DND-41 (cell line): Measurements from ENCODE around the gene CNST.
"Not testable (repeated sequence)": the region's sequence is repeated elsewhere in the genome, so short reads cannot be mapped to it uniquely, and the experiment has no call there.

Source experiments
- ATAC-seq: fragments of 200-7000 bp; cut with Tn5 transposase; 3 replicates; pipeline ENCODE4 v1.9.1; 2021; ENCODE audit warnings: low read depth; ENCODE audit not compliant: insufficient read depth
- DNase-seq: peaks from one replicate; pipeline ENCODE4 v3.0.0-alpha.2; 2020
- H2AFZ ChIP-seq: 2 replicates; pipeline ENCODE4 v1.6.0; 2012; ENCODE audit warnings: low read depth, low read length
- H3K27ac ChIP-seq: 2 replicates; pipeline ENCODE4 v1.5.1; 2012; ENCODE audit warnings: low read length, inconsistent platforms
- H3K27me3 ChIP-seq: fragments of 200-600 bp; sonication (generic); 2 replicates; pipeline ENCODE4 v1.6.0; 2012; ENCODE audit warnings: low read length, mild to moderate bottlenecking, inconsistent platforms; ENCODE audit not compliant: insufficient read depth, poor library complexity
- H3K36me3 ChIP-seq: 2 replicates; pipeline ENCODE4 v1.5.1; 2012; ENCODE audit warnings: low read length, inconsistent platforms; ENCODE audit not compliant: insufficient read depth
- H3K4me1 ChIP-seq: 2 replicates; pipeline ENCODE4 v1.5.1; 2012; ENCODE audit warnings: mild to moderate bottlenecking, low read length; ENCODE audit not compliant: insufficient read depth
- H3K4me2 ChIP-seq: 2 replicates; pipeline ENCODE4 v1.6.0; 2012; ENCODE audit warnings: mild to moderate bottlenecking, moderate library complexity, low read length, inconsistent platforms; ENCODE audit not compliant: insufficient read depth
- H3K4me3 ChIP-seq, 2 experiments: fragments of 200-600 bp in 1 of 2; shearing (Covaris generic) in 1 of 2; 2 replicates each; pipeline ENCODE4 v1.5.1; 2012 to 2016; ENCODE audit warnings: inconsistent platforms in 2 of 2, low read length in 2 of 2, mild to moderate bottlenecking in 2 of 2, low read depth in 1 of 2, moderate library complexity in 1 of 2
- H3K79me2 ChIP-seq: 2 replicates; pipeline ENCODE4 v1.6.0; 2012; ENCODE audit warnings: low read length, inconsistent platforms; ENCODE audit not compliant: insufficient read depth
- H3K9ac ChIP-seq: 2 replicates; pipeline ENCODE4 v1.6.0; 2012; ENCODE audit warnings: low read depth, mild to moderate bottlenecking, inconsistent platforms, low read length, moderate library complexity
- H3K9me3 ChIP-seq: 2 replicates; pipeline ENCODE4 v1.5.1; 2012; ENCODE audit warnings: low read length, moderate library complexity, mild to moderate bottlenecking, inconsistent platforms; ENCODE audit not compliant: insufficient read depth, severe bottlenecking
- H4K20me1 ChIP-seq: 2 replicates; pipeline ENCODE4 v1.6.0; 2012; ENCODE audit warnings: low read length; ENCODE audit not compliant: insufficient read depth
- CTCF ChIP-seq: IDR thresholded peaks from 2 replicates; pipeline ENCODE4 v1.5.1; 2012; ENCODE audit warnings: borderline replicate concordance, low read length, moderate library complexity, mild to moderate bottlenecking; ENCODE audit not compliant: poor library complexity, severe bottlenecking; ENCODE audit errors: extremely low read depth
- EZH2 ChIP-seq: IDR thresholded peaks from 3 replicates; pipeline ENCODE4 v1.6.1; 2012; ENCODE audit warnings: borderline replicate concordance, low read depth, mild to moderate bottlenecking, moderate library complexity, low read length, inconsistent platforms; ENCODE audit not compliant: severe bottlenecking

CNST gene

GRCh38 chr1:246559310-246559709, 6.9 kb upstream of the CNST start:
- no peak overlapping the region for H3K4me3 ChIP-seq
- peaks cover 20% of the 10 kb centered on the region for H3K79me2 ChIP-seq
- no peak overlapping the region for H3K9ac ChIP-seq
- H4K20me1 ChIP-seq, result no peaks in the 10 kb centered on the region
- no peaks in the 10 kb centered on the region for H3K27me3 ChIP-seq
- TF ChIP-seq CTCF (no peak), EZH2 (no peak)
- peaks cover 62% of the 10 kb centered on the region for H3K36me3 ChIP-seq
- H3K27ac ChIP-seq, result no peak overlapping the region
- peaks cover 6% of the 10 kb centered on the region for H3K4me1 ChIP-seq
- H3K4me2 ChIP-seq, result no peak overlapping the region
- no peaks in the 10 kb centered on the region for H3K9me3 ChIP-seq
- no peak for DNase-seq
- ATAC-seq, result no peak
- H2AFZ ChIP-seq, result no peak overlapping the region

- not testable (repeated sequence) for H3K27ac ChIP-seq, H2AFZ ChIP-seq, ATAC-seq, H3K4me3 ChIP-seq, H3K27me3 ChIP-seq, H3K9ac ChIP-seq, DNase-seq, H3K9me3 ChIP-seq, H4K20me1 ChIP-seq, H3K4me2 ChIP-seq
- peaks cover 31% of the 10 kb centered on the region for H3K79me2 ChIP-seq
- H3K4me1 ChIP-seq, result peaks cover 19% of the 10 kb centered on the region
- H3K36me3 ChIP-seq, result peaks cover 50% of the 10 kb centered on the region
Observed at GRCh38 chr1:246560833-246561232, 5.4 kb upstream of the CNST start.

GRCh38 chr1:246564839-246565750, 1.2 kb upstream of the CNST start:
- Histone ChIP-seq H3K4me3 (peak overlapping the region; percentile 78 to 79; a peak in 3 of 4 replicates), H3K4me1 (peaks cover 44% of the 10 kb centered on the region), H4K20me1 (peaks cover 8% of the 10 kb centered on the region; the same call in 1 of the 2 replicates), H3K9me3 (no peaks in the 10 kb centered on the region), H3K36me3 (peaks cover 15% of the 10 kb centered on the region), H2AFZ (peak overlapping the region; percentile 90), H3K9ac (peak overlapping the region; percentile 65), H3K27ac (peak overlapping the region; percentile 78), H3K79me2 (peaks cover 67% of the 10 kb centered on the region), H3K27me3 (no peaks in the 10 kb centered on the region), H3K4me2 (peak overlapping the region; percentile 74)
- DNase-seq (no peak), ATAC-seq (no peak)
- TF ChIP-seq EZH2 (no peak), CTCF (no peak)

GRCh38 chr1:246565751-246566127, 517 bp upstream of the CNST start:
- no peaks in the 10 kb centered on the region for H3K9me3 ChIP-seq
- H3K4me3 ChIP-seq, result peak overlapping the region; percentile 78 to 79; a peak in 3 of 4 replicates
- peaks cover 71% of the 10 kb centered on the region for H3K79me2 ChIP-seq
- H3K4me1 ChIP-seq, result peaks cover 44% of the 10 kb centered on the region
- H3K27me3 ChIP-seq, result no peaks in the 10 kb centered on the region
- H4K20me1 ChIP-seq, result peaks cover 10% of the 10 kb centered on the region; the same call in 1 of the 2 replicates
- H3K36me3 ChIP-seq, result peaks cover 11% of the 10 kb centered on the region
- H3K9ac ChIP-seq, result peak overlapping the region; percentile 65
- H2AFZ ChIP-seq, result peak overlapping the region; percentile 90
- H3K27ac ChIP-seq, result peak overlapping the region; percentile 78
- DNase-seq (no peak), ATAC-seq (peak; percentile 5; the same call in 2 of the 3 replicates)
- peak overlapping the region; percentile 74 for H3K4me2 ChIP-seq
- TF ChIP-seq CTCF (no peak), EZH2 (no peak)
